ENCODE measurements around the gene AMDHD2. TPM values are rescaled to one million over a fixed set of nuclear protein-coding genes. Genes with fewer than 3 reads are reported as not detected.

The AMDHD2 gene
- total and polyA plus RNA-seq, 4 donors, result 7.5 to 25.3 (median 15.7) TPM

- Histone ChIP-seq H3K27me3 (ENCODE audit: control insufficient read depth in 4 of 4, insufficient read depth in 4 of 4, low read length in 3 of 4) (no peaks in the 10 kb centered on the region), H3K9me3 (ENCODE audit: control insufficient read depth in 4 of 4, low read length in 3 of 4) (no peaks in the 10 kb centered on the region), H3K27ac (ENCODE audit: low read depth in 1 of 2, low read length in 2 of 2) (no peak overlapping the region), H3K4me3 (ENCODE audit: low read depth in 1 of 3, low read length in 3 of 3) (no peak overlapping the region), H3K4me1 (ENCODE audit: control insufficient read depth in 4 of 4, insufficient read depth in 4 of 4, low read length in 3 of 4) (peaks cover 18 to 55% (median 37%) of the 10 kb centered on the region in 4 donors), H3K36me3 (ENCODE audit: control insufficient read depth in 4 of 4, insufficient read depth in 3 of 4, low read depth in 1 of 4, low read length in 3 of 4) (peaks cover 0 to 6% (median under 1%) of the 10 kb centered on the region in 4 donors), H3K9ac (ENCODE audit: low read depth in 1 of 2, low read length in 2 of 2) (no peak overlapping the region)
- DNase-seq (ENCODE audit: low spot score), result peak; percentile 92
- 39% methylated on average over 23 of the region's 23 CpGs for WGBS
- TF ChIP-seq RAD21 (IDR thresholded peaks at IDR 0.05), result peak; percentile 94 to 98
- TF ChIP-seq, protein P1, sequence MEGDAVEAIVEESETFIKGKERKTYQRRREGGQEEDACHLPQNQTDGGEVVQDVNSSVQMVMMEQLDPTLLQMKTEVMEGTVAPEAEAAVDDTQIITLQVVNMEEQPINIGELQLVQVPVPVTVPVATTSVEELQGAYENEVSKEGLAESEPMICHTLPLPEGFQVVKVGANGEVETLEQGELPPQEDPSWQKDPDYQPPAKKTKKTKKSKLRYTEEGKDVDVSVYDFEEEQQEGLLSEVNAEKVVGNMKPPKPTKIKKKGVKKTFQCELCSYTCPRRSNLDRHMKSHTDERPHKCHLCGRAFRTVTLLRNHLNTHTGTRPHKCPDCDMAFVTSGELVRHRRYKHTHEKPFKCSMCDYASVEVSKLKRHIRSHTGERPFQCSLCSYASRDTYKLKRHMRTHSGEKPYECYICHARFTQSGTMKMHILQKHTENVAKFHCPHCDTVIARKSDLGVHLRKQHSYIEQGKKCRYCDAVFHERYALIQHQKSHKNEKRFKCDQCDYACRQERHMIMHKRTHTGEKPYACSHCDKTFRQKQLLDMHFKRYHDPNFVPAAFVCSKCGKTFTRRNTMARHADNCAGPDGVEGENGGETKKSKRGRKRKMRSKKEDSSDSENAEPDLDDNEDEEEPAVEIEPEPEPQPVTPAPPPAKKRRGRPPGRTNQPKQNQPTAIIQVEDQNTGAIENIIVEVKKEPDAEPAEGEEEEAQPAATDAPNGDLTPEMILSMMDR (IDR thresholded peaks at IDR 0.05; ENCODE audit: low read depth, low read length, missing input control), result peak; percentile 97
- TF ChIP-seq, protein P2, sequence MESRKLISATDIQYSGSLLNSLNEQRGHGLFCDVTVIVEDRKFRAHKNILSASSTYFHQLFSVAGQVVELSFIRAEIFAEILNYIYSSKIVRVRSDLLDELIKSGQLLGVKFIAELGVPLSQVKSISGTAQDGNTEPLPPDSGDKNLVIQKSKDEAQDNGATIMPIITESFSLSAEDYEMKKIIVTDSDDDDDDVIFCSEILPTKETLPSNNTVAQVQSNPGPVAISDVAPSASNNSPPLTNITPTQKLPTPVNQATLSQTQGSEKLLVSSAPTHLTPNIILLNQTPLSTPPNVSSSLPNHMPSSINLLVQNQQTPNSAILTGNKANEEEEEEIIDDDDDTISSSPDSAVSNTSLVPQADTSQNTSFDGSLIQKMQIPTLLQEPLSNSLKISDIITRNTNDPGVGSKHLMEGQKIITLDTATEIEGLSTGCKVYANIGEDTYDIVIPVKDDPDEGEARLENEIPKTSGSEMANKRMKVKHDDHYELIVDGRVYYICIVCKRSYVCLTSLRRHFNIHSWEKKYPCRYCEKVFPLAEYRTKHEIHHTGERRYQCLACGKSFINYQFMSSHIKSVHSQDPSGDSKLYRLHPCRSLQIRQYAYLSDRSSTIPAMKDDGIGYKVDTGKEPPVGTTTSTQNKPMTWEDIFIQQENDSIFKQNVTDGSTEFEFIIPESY (IDR thresholded peaks at IDR 0.05), result no peak
Measured at GRCh38 chr16:2500918-2501750, 19.0 kb upstream of the AMDHD2 start.

DNA sequence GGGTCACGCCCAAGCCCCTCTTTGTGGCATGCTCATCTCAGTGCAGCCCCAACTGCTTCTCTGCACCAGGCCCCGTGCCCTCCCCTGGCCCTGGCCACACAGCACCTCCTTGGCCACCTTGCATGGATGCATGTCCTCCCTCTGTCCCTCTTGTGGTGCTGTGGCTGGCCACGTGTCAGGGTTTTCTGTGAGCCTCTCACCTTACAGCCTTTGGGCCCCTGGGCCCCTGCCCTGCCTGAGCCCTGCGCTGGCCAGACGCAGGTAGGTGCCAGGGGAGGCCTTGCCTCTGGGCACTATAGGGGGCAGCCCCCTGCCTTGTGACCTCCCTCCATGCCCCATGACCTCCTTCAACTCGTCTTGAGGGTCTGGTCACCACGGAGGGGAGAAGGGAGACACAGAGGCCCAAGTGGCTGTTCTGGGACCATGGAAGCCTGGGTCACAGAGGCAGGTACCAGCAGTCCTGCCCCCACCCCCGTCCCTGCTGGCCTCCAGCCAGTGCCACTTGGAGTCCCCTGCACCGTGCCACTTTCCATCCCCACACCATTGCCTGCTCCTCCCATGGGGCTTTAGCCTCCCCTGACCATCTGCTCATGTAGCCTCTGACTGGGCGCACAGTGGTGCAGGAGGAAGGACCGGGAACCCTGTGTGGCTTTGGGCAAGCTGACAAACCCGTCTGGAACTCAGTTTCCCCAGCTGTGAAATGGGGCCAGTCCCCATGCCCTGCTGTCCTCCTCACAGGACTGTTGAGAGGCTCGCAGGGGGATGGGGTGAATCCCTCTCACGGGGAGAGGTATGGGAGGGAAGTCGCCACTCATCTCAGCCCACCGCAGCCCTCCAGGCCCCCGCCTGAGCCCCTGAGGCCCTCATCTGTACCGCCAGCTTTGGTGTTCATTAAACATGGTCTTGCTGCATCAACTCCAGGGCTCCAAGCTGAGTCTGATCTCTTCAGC lies 17.9 kb upstream of the AMDHD2 start:
- DNase-seq (ENCODE audit: low spot score), result no peak
- WGBS, result 81% methylated on average over 18 of the region's 18 CpGs
- no peak overlapping the region for H3K27ac ChIP-seq (ENCODE audit: low read depth in 1 of 2, low read length in 2 of 2)
- TF ChIP-seq RXRA (IDR thresholded peaks at IDR 0.05), result no peak
- TF ChIP-seq, protein P2 (IDR thresholded peaks at IDR 0.05), result no peak
- TF ChIP-seq ATF3 (IDR thresholded peaks at IDR 0.05), result no peak
- TF ChIP-seq RAD21 (IDR thresholded peaks at IDR 0.05), result no peak
- TF ChIP-seq HNF4A (conservative IDR thresholded peaks at IDR 0.05), result no peak
- no peak for TF ChIP-seq REST (IDR thresholded peaks at IDR 0.05)
- TF ChIP-seq, protein P1 (IDR thresholded peaks at IDR 0.05; ENCODE audit: low read depth, low read length, missing input control), result no peak
- no peak for TF ChIP-seq NR2F2 (IDR thresholded peaks at IDR 0.05)
- TF ChIP-seq SP1 (IDR thresholded peaks at IDR 0.05), result no peak
- no peak for TF ChIP-seq TAF1 (conservative IDR thresholded peaks at IDR 0.05)
- no peak for TF ChIP-seq YY1 (IDR thresholded peaks at IDR 0.05)
- TF ChIP-seq, protein P3, sequence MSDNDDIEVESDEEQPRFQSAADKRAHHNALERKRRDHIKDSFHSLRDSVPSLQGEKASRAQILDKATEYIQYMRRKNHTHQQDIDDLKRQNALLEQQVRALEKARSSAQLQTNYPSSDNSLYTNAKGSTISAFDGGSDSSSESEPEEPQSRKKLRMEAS (IDR thresholded peaks at IDR 0.05), result no peak
- TF ChIP-seq HNF4G (IDR thresholded peaks at IDR 0.05), result no peak
- no peak for TF ChIP-seq FOXA1 (IDR thresholded peaks at IDR 0.05)
- no peak for TF ChIP-seq GABPA (IDR thresholded peaks at IDR 0.05 in 1 of 2, conservative IDR thresholded peaks at IDR 0.05 in 1 of 2)
- TF ChIP-seq FOXA2 (IDR thresholded peaks at IDR 0.05), result no peak

More for the DNA sequence above, 17.9 kb upstream of the AMDHD2 start:
- H3K4me1 ChIP-seq (ENCODE audit: control insufficient read depth in 4 of 4, insufficient read depth in 4 of 4, low read length in 3 of 4), result peaks cover 18 to 47% (median 35%) of the 10 kb centered on the region in 4 donors
- no peaks in the 10 kb centered on the region for H3K9me3 ChIP-seq (ENCODE audit: control insufficient read depth in 4 of 4, low read length in 3 of 4)
- no peak overlapping the region for H3K4me3 ChIP-seq (ENCODE audit: low read depth in 1 of 3, low read length in 3 of 3)
- peaks cover 0 to 1% (median 0%) of the 10 kb centered on the region in 4 donors for H3K36me3 ChIP-seq (ENCODE audit: control insufficient read depth in 4 of 4, insufficient read depth in 3 of 4, low read depth in 1 of 4, low read length in 3 of 4)
- H3K9ac ChIP-seq (ENCODE audit: low read depth in 1 of 2, low read length in 2 of 2), result no peak overlapping the region
- no peaks in the 10 kb centered on the region for H3K27me3 ChIP-seq (ENCODE audit: control insufficient read depth in 4 of 4, insufficient read depth in 4 of 4, low read length in 3 of 4)

Measured in liver (tissue), 9 donors.